Dermis microvascular lymphatic vessel endothelial cell (primary cell): ENCODE data around the gene ZDHHC11B. TPM values are rescaled to one million over a fixed set of nuclear protein-coding genes. Genes with fewer than 3 reads are reported as not detected.
"Not testable (repeated sequence)": the region's sequence is repeated elsewhere in the genome, so short reads cannot be mapped to it uniquely, and the experiment has no call there.

ENCODE experiments used
- DNase-seq, 2 donors: peaks; one replicate each; pipeline versions ENCODE4 v3.0.0 to v3.0.0-alpha.2; 2010; ENCODE audit warnings: low read depth in 2 of 2
- total RNA-seq: library from RNA; depleted of rRNA; stranded (reverse); fragments of >200 nt; gene quantifications from 2 replicates; pipeline ENCODE4 v1.2.1, GENCODE V29; 2014

Gene ZDHHC11B
- not detected in 2 replicates for total RNA-seq

GRCh38 chr5:784428-785177 lies at the start of gene ZDHHC11B:
Gene ZDHHC11B, minus strand, starts transcription at chr5:784729. Its CDS starts 17,810 bp downstream, at chr5:766919.
- peak; percentile 1 to 78 for DNase-seq

GRCh38 chr5:834013-834412 lies 49.5 kb upstream of the ZDHHC11B start:
- not testable (repeated sequence) for DNase-seq

GRCh38 chr5:828194-828593 lies 43.7 kb upstream of the ZDHHC11B start:
- not testable (repeated sequence) for DNase-seq

GRCh38 chr5:825544-825943 lies 41.0 kb upstream of the ZDHHC11B start:
- DNase-seq, result not testable (repeated sequence)

- DNase-seq, result no peak
Measured at GRCh38 chr5:821504-821903, 37.0 kb upstream of the ZDHHC11B start.

- DNase-seq, result no peak
Measured at GRCh38 chr5:820245-820644, 35.7 kb upstream of the ZDHHC11B start.

- DNase-seq, result no peak
Measured at GRCh38 chr5:819078-819477, 34.5 kb upstream of the ZDHHC11B start.

GRCh38 chr5:816176-816575 lies 31.6 kb upstream of the ZDHHC11B start:
- DNase-seq, result no peak

- no peak for DNase-seq
Measured at GRCh38 chr5:815449-815848, 30.9 kb upstream of the ZDHHC11B start.

- not testable (repeated sequence) for DNase-seq
Measured at GRCh38 chr5:813575-813974, 29.0 kb upstream of the ZDHHC11B start.

- not testable (repeated sequence) for DNase-seq
Measured at GRCh38 chr5:811384-811783, 26.9 kb upstream of the ZDHHC11B start.

- not testable (repeated sequence) for DNase-seq
Measured at GRCh38 chr5:807719-808514, 23.4 kb upstream of the ZDHHC11B start.

- DNase-seq, result no peak
Measured at GRCh38 chr5:801472-801871, 16.9 kb upstream of the ZDHHC11B start.

GRCh38 chr5:801055-801454 lies 16.5 kb upstream of the ZDHHC11B start:
- DNase-seq, result not testable (repeated sequence)

GRCh38 chr5:798505-799138 lies 14.1 kb upstream of the ZDHHC11B start:
- not testable (repeated sequence) for DNase-seq

- DNase-seq, result not testable (repeated sequence)
Measured at GRCh38 chr5:797986-798385, 13.5 kb upstream of the ZDHHC11B start.

GRCh38 chr5:795873-796272 lies 11.3 kb upstream of the ZDHHC11B start:
- not testable (repeated sequence) for DNase-seq

GRCh38 chr5:794948-795347 lies 10.4 kb upstream of the ZDHHC11B start:
- not testable (repeated sequence) for DNase-seq

GRCh38 chr5:788703-789102 lies 4.2 kb upstream of the ZDHHC11B start:
- not testable (repeated sequence) for DNase-seq

- not testable (repeated sequence) for DNase-seq
Measured at GRCh38 chr5:787857-788233, 3.3 kb upstream of the ZDHHC11B start.

- DNase-seq, result not testable (repeated sequence)
Measured at GRCh38 chr5:787224-787856, 2.8 kb upstream of the ZDHHC11B start.
